Suprapubic skin (tissue), 4 donors: Measurements from ENCODE around the gene CACNA2D2.

Experiments
- POLR2A ChIP-seq, 2 donors: fragments of 450-650 bp; IDR thresholded peaks; one replicate each; pipeline ENCODE4 v1.6.1; 2017; ENCODE audit warnings: antibody characterized with exemption in 2 of 2, mild to moderate bottlenecking in 2 of 2, moderate library complexity in 2 of 2
- POLR2AphosphoS5 ChIP-seq, 3 donors: sonication (generic); formaldehyde crosslinking; IDR thresholded peaks; one replicate each; pipeline ENCODE4 v1.6.1; 2017; ENCODE audit warnings: antibody characterized with exemption in 3 of 3
- TF ChIP-seq, protein P1 (sequence below), 2 donors: fragments of 200-600 bp in 1 of 2; fragments of 450-650 bp in 1 of 2; sonication (generic) in 1 of 2; IDR thresholded peaks; one replicate each; pipeline ENCODE4 v1.5.1; 2016 to 2019; ENCODE audit warnings: antibody characterized with exemption in 2 of 2, mild to moderate bottlenecking in 1 of 2, moderate library complexity in 1 of 2

DNA sequence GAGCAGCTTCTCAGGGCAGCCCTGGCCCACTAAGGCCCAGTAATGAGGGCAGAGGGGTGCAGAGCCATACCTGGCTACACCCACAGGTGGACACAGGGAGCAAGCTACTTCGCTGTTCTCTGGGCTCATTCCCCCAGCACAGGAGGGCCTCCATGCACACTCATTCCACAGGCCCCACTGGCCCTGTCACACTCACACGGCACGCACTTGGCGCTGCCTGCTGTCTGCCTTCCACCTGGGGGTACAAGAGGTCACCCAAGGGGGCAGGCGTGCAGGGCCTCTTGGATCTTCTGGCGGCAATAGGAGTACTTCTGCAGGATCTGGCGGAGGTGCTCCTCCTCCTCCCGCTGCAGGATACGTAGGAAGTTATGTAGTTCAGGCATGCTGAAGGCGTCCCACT lies 173.1 kb downstream of the CACNA2D2 start:
- TF ChIP-seq, protein P1, sequence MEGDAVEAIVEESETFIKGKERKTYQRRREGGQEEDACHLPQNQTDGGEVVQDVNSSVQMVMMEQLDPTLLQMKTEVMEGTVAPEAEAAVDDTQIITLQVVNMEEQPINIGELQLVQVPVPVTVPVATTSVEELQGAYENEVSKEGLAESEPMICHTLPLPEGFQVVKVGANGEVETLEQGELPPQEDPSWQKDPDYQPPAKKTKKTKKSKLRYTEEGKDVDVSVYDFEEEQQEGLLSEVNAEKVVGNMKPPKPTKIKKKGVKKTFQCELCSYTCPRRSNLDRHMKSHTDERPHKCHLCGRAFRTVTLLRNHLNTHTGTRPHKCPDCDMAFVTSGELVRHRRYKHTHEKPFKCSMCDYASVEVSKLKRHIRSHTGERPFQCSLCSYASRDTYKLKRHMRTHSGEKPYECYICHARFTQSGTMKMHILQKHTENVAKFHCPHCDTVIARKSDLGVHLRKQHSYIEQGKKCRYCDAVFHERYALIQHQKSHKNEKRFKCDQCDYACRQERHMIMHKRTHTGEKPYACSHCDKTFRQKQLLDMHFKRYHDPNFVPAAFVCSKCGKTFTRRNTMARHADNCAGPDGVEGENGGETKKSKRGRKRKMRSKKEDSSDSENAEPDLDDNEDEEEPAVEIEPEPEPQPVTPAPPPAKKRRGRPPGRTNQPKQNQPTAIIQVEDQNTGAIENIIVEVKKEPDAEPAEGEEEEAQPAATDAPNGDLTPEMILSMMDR (IDR thresholded peaks at IDR 0.05), result no peak
- TF ChIP-seq POLR2A (IDR thresholded peaks at IDR 0.05) (no peak), POLR2AphosphoS5 (IDR thresholded peaks at IDR 0.05) (no peak)
